Measurements from ENCODE around the gene TADA2B.

DNA sequence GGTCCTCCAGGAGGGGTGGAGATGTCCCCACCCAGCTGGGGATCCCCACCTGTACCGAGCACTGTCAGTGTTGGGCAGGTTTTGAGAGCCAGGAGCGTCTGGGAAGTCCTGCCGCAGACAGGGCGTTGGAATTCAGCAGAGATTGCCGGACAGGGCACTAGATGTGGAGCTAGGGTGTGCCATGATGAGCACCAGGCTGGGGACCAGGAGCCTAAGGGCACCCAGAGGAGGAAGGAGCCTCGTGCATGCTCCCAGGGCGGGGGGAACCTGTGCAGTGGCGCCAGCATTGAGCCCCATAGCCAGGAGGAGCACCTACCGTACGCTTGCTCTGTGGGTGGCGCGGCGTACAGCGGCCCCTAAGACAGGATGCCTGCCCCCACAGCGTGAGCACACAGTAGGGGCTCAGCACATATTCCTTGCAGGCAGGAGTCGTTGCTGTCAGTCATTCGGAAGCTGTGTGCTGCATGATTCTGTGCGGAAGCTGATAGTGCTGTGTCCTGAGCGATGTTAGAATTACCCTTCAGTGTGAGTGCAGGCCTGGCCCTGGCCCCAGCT is 18.8 kb upstream of the TADA2B start:
- TF ChIP-seq CTCF (IDR thresholded peaks at IDR 0.05) (no peak), POLR2A (IDR thresholded peaks at IDR 0.05) (no peak), EP300 (IDR thresholded peaks at IDR 0.05) (no peak)
